Urinary bladder (tissue), 4 donors: ENCODE measurements around the gene HS2ST1. TPM values are rescaled to one million over a fixed set of nuclear protein-coding genes. Genes with fewer than 3 reads are reported as not detected.

Experiments
- DNase-seq: peaks from one replicate; pipeline ENCODE4 v3.0.0-alpha.2; 2015; ENCODE audit errors: extremely low spot score
- H3K27ac ChIP-seq: one replicate; pipeline ENCODE4 v1.5.1; 2013; ENCODE audit warnings: low read depth, mild to moderate bottlenecking, moderate library complexity
- H3K36me3 ChIP-seq: one replicate; pipeline ENCODE4 v1.6.1; 2013; ENCODE audit warnings: mild to moderate bottlenecking, moderate library complexity; ENCODE audit not compliant: insufficient read depth
- H3K4me1 ChIP-seq: one replicate; pipeline ENCODE4 v1.6.1; 2013; ENCODE audit warnings: mild to moderate bottlenecking, moderate library complexity; ENCODE audit not compliant: insufficient read depth
- H3K4me3 ChIP-seq: one replicate; pipeline ENCODE4 v1.5.1; 2013; ENCODE audit warnings: low read depth, low read length
- WGBS: extraction: QIAGEN DNeasy Blood & Tissue Kit; methylation state at CpG from one replicate; pipeline ENCODE4 v1.1.7; 2013; 5-methylcytosine and 5-hydroxymethylcytosine counted together
- polyA plus RNA-seq: library from polyadenylated mRNA; stranded (reverse); fragments of 200-250 nt; gene quantifications from one replicate; pipeline ENCODE4 v1.2.3, GENCODE V29; 2013
- total RNA-seq: library from RNA; depleted of rRNA; stranded (reverse); fragments of >200 nt; gene quantifications from one replicate; pipeline ENCODE4 v1.2.3, GENCODE V29; 2014
- donor health status: healthy with polysubstance abuse.
- donor health status: healthy.

HS2ST1 gene
- total and polyA plus RNA-seq, 2 donors, result 12.1 to 36.9 TPM

- no peaks in the 10 kb centered on the region for H3K36me3 ChIP-seq
- peak overlapping the region; percentile 70 for H3K4me3 ChIP-seq
- no peak overlapping the region for H3K27ac ChIP-seq
- no peaks in the 10 kb centered on the region for H3K4me1 ChIP-seq
- DNase-seq, result peak; percentile 42
- under 1% methylated on average over 17 of the region's 17 CpGs for WGBS
Measured at GRCh38 chr1:86913399-86913895, 988 bp upstream of the HS2ST1 start.

GRCh38 chr1:86913896-86914600 is 387 bp upstream of the HS2ST1 start, which contains the start of gene SELENOF:
Gene SELENOF (minus strand): TSS chr1:86914126. CDS start chr1:86914111, 15 bp downstream.
- peak within 1 kb of the TSS; percentile 85 for H3K27ac ChIP-seq
- no peaks in the 10 kb centered on the region for H3K4me1 ChIP-seq
- DNase-seq, result peak; percentile 100
- under 1% methylated on average over 44 of the region's 44 CpGs for WGBS
- H3K36me3 ChIP-seq, result no peaks in the 10 kb centered on the region
- peak within 1 kb of the TSS; percentile 93 for H3K4me3 ChIP-seq

GRCh38 chr1:86914998-86915736 is 732 bp downstream of the HS2ST1 start:
- Histone ChIP-seq H3K36me3 (no peaks in the 10 kb centered on the region), H3K27ac (peak overlapping the region; percentile 85), H3K4me3 (peak overlapping the region; percentile 93), H3K4me1 (no peaks in the 10 kb centered on the region)
- DNase-seq, result peak; percentile 17
- WGBS, result under 1% methylated on average over 43 of the region's 43 CpGs

GRCh38 chr1:86915737-86916235 is 1.4 kb downstream of the HS2ST1 start:
- Histone ChIP-seq H3K36me3 (no peaks in the 10 kb centered on the region), H3K4me1 (no peaks in the 10 kb centered on the region), H3K4me3 (peak overlapping the region; percentile 93), H3K27ac (no peak overlapping the region)
- no peak for DNase-seq
- WGBS, result 5% methylated on average over 14 of the region's 14 CpGs

- Histone ChIP-seq H3K4me3 (no peak overlapping the region), H3K36me3 (no peaks in the 10 kb centered on the region), H3K4me1 (no peaks in the 10 kb centered on the region), H3K27ac (no peak overlapping the region)
- WGBS, result 95% methylated on average over 1 of the region's 1 CpG
- no peak for DNase-seq
Measured at GRCh38 chr1:86916752-86917151, 2.3 kb downstream of the HS2ST1 start.

- Histone ChIP-seq H3K4me3 (no peak overlapping the region), H3K27ac (no peak overlapping the region), H3K36me3 (no peaks in the 10 kb centered on the region), H3K4me1 (no peaks in the 10 kb centered on the region)
- WGBS, result 99% methylated on average over 1 of the region's 1 CpG
- DNase-seq, result no peak
Measured at GRCh38 chr1:86922445-86922844, 8.0 kb downstream of the HS2ST1 start.

GRCh38 chr1:86924324-86924960 is 10.0 kb downstream of the HS2ST1 start:
- H3K27ac ChIP-seq, result no peak overlapping the region
- no peak for DNase-seq
- 99% methylated on average over 8 of the region's 8 CpGs for WGBS
- H3K4me3 ChIP-seq, result no peak overlapping the region
- no peaks in the 10 kb centered on the region for H3K4me1 ChIP-seq
- H3K36me3 ChIP-seq, result no peaks in the 10 kb centered on the region

- H3K4me1 ChIP-seq, result no peaks in the 10 kb centered on the region
Measured at GRCh38 chr1:86925742-86926141, 11.3 kb downstream of the HS2ST1 start.

GRCh38 chr1:86926883-86927282 is 12.4 kb downstream of the HS2ST1 start:
- Histone ChIP-seq H3K27ac (no peak overlapping the region), H3K36me3 (no peaks in the 10 kb centered on the region), H3K4me1 (no peaks in the 10 kb centered on the region), H3K4me3 (no peak overlapping the region)
- DNase-seq, result no peak
- 99% methylated on average over 1 of the region's 1 CpG for WGBS

More at GRCh38 chr1:86925742-86926141, 11.3 kb downstream of the HS2ST1 start:
- H3K36me3 ChIP-seq, result no peaks in the 10 kb centered on the region
- no peak overlapping the region for H3K27ac ChIP-seq
- H3K4me3 ChIP-seq, result no peak overlapping the region
- 97% methylated on average over 1 of the region's 1 CpG for WGBS
- no peak for DNase-seq

- Histone ChIP-seq H3K4me3 (no peak overlapping the region), H3K36me3 (no peaks in the 10 kb centered on the region), H3K27ac (no peak overlapping the region), H3K4me1 (no peaks in the 10 kb centered on the region)
- DNase-seq, result no peak
- 68% methylated on average over 1 of the region's 1 CpG for WGBS
Measured at GRCh38 chr1:86928819-86929218, 14.4 kb downstream of the HS2ST1 start.

- Histone ChIP-seq H3K27ac (no peak overlapping the region), H3K4me1 (no peaks in the 10 kb centered on the region), H3K36me3 (no peaks in the 10 kb centered on the region), H3K4me3 (no peak overlapping the region)
- 97% methylated on average over 3 of the region's 3 CpGs for WGBS
- DNase-seq, result no peak
Measured at GRCh38 chr1:86933051-86933450, 18.6 kb downstream of the HS2ST1 start.

- Histone ChIP-seq H3K4me3 (no peak overlapping the region), H3K27ac (no peak overlapping the region)
- WGBS, result 82% methylated on average over 7 of the region's 7 CpGs
Measured at GRCh38 chr1:86933562-86934377, 19.3 kb downstream of the HS2ST1 start.

GRCh38 chr1:86938450-86938849 is 24.0 kb downstream of the HS2ST1 start:
- 89% methylated on average over 1 of the region's 1 CpG for WGBS
- no peak overlapping the region for H3K27ac ChIP-seq
- DNase-seq, result no peak
- H3K4me3 ChIP-seq, result no peak overlapping the region
- H3K36me3 ChIP-seq, result no peaks in the 10 kb centered on the region
- no peaks in the 10 kb centered on the region for H3K4me1 ChIP-seq

More at GRCh38 chr1:86933562-86934377, 19.3 kb downstream of the HS2ST1 start:
- DNase-seq, result no peak
- Histone ChIP-seq H3K36me3 (no peaks in the 10 kb centered on the region), H3K4me1 (no peaks in the 10 kb centered on the region)
